DMS79 (cell line): ENCODE results near the gene HMG20A.

Source experiments
- DNase-seq: peaks from one replicate; lab custom pipeline; 2025; lab: John Stamatoyannopoulos, UW

Gene HMG20A

DNA sequence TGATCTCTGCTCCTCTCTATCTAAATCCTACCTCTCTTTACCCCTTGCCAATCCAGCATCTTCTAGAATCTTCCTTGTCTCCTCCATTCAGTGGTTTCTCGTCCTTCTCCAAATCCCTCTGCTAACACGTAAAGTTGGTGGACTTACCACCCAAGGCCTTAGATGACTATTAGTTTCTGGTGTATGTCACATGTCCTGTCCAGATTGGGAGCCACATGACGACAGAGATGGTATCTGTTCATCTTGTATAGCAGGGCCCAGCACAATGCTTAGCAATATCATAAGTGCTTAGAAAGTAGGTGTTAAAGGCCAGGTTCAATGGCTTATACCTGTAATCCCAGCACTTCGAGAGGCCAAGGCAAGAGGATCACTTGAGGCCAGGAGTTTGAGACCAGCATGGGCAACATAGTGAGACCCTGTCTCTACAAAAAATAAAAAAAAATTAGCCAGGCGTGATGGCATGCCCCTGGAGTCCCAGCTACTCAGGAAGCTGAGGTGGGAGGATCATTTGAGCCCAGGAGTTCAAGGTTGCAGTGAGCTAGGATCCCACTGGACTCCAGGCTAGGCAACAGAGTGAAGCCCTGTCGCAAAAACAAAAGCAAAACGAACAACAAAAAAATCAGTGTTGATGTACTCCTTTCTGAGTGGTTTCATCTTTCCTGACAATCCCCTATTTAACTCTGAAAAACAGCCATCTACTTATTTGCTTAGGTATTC, 81.8 kb downstream of the HMG20A start:
- DNase-seq = no peak

DNA sequence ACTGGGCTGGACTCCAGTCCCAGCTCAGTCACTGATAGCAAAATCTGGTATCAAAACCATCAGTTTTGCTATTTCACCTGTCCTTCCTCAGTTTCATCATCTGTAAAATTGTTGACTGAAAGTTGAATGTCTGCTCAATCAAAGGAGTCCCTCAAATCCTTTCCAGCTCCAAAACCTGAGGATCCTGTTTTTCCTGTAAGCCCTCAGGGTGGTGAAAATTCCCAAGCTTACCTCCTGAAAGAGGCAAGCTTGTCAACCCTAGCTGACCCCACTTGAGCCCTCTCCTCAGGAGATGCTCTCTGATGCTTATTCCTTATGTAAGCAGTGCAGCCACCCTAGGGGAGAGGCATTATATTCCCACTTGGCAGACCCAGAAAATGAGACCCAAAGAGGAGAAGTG, 82.6 kb downstream of the HMG20A start:
- DNase-seq = no peak

DNA sequence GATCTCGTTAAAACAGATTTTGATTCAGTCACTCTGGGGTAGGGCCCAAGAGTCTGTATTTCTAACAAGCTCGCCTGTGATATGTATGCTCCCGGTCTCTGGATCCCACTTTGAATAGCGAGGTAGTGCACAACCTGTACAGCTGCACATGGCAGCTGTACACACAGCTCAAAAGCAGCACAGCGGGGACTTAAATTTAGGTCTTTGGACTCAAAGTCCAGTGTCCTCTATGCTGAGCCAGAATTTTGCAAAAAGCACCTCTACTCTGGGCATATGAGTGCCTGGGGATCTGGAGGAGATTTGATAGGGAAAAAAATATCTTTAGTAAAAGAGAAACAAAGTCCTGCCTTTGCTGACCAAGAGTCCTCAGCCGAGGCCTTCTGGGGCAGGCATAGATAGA, 83.1 kb downstream of the HMG20A start:
- DNase-seq = no peak

DNA sequence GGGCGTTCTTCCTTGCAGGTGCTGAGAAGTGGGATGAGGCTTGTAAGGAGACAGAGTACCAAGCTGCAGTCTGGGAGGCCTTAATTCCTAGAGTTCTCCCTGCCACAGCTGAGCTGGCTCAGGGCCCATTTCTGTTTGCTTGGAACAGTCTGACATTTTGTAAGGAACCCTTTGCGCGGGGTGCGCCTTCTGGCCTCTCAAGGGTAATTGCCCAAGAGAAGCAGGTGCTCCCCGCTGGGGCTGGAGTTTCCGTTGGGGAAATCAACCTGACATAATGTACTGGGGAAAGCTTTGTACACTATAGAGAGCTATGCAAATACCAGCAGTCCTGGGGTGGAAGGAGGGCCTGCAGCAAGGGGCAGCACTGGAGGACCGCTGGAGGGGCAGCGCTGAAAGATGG, 83.6 kb downstream of the HMG20A start:
- peak; percentile 68 for DNase-seq

DNA sequence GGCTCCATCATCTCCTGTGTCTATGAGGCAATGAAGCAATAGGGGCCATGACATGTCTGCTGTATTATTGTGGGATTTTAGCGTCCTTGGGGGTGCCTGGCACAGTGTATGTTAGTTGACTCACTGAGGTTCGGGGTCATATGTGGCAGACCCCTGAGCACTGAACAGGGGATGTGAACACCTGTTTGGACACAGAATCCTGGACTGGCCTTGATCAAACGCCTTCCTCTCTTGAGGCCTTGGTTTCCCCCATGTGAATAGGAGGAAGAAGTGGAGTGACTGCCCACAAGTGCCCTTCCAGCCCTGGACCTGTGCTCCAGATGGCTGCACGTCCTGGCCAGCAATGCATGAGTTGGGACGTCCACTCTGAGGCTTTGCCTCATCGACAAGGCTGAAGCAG, 84.2 kb downstream of the HMG20A start:
- DNase-seq = no peak

DNA sequence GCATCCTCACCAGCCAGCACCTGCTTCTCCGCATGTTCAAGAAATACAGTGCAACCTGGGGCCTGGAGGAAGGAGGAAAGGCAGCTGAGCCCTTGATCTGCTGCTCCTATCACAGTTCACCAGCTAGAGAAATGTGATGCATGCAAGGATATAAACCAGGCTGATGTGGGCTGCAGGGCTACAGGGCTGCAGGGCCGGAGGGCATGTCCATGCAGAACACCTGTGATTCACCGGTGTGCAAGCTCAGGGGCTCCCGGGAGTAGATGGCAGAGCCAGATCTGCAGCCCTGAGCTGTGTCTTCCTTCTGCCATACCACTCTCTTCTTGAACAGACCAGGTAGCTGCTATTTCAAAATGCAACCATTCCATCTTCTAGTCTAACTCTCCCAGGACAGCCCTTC, 84.9 kb downstream of the HMG20A start:
- DNase-seq = no peak

DNA sequence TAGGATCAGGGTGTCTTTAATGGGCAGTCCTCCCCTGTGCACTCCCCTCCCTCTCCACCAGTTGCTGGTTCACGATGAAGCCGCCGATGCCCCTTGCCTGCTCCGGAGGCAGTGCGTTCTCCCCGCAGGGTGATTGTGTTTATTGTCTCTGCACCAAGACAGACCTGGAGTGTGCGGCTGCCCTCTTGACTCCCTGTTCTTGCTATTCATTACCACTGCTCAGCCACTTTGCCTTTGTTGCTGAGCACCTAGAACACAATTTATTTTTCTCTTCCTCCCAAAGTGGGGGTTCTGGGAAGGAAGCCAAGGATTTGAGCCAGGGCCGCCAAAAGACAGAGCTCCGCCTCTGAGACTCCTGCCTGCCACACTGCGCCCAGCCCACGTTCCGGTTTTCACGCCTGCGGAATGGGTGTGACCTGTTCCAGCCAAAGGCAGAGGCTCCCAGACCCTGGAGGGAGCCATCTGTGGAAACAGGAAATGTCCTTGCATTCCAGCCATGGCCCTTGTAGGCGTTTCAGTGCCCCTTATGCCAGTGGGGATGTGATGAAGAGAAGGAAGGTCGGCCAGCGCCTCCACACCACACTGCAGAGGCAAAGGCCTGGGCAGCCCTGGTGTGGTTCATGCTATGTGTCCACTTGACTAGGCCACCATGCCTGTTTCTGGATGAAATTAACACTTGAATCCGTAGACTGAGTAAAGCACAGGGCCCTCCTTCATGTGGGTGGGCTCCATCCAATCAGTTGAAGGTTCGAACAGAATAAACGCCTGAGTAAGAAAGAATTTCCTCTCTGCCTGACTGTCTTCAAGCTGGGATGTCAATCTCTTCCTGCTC, 85.8 kb downstream of the HMG20A start:
- DNase-seq = peak; percentile 81

DNA sequence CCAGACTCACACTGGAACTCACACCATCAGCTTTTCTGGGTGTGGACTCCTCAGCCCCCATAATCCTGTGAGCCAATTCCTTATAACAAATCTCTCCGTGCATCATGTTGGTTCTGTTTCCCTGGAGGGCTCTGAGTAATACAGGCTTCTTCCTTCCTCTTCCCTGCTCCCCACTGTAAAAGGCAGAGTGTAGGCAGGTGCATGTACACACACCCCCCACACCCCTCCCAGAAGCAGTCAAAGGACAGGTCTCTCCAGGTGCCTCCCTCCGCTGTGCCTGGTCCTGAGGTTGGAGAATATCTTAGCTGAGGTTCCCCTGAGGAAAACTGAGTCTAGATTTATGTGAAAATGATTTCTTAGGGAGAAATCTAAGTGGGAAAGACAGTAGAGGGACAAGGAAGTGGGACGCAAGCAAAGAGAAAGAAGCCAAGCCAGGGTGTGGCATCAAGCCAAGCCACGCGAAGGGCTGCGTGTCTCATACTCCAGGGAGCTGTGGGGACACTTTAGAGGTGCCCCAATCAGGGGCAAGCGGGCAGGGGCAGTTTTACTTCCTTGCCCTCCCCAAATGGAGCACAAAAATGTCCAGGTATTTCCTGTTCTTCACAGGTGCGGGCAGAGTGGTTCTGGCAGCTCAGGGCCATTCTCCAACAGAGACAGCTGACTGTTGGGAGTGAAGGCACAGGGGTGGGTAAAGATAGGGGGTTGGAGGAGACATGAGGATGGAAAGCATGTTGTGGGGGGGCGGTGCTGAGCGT, 86.6 kb downstream of the HMG20A start:
- DNase-seq = no peak

DNA sequence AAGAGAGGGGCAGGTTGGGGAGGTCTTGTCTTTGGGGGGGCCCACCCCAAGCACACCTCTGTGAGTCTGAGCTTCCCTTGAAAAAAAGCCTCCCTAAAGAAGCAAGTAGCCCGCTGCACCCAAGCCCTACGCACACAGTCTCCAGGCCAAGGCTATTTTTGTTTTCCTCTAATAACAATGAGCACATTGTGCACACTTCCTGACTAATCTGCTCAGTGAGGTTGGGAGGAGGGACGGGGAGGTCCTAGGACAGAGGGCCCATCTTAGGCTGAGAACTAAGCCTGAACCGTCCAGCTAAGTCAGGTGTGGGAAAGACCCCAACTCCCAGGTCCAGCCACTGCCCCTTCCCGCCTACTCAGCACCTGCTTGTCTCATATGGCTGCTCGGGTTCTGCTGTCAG, 87.2 kb downstream of the HMG20A start:
- no peak for DNase-seq

DNA sequence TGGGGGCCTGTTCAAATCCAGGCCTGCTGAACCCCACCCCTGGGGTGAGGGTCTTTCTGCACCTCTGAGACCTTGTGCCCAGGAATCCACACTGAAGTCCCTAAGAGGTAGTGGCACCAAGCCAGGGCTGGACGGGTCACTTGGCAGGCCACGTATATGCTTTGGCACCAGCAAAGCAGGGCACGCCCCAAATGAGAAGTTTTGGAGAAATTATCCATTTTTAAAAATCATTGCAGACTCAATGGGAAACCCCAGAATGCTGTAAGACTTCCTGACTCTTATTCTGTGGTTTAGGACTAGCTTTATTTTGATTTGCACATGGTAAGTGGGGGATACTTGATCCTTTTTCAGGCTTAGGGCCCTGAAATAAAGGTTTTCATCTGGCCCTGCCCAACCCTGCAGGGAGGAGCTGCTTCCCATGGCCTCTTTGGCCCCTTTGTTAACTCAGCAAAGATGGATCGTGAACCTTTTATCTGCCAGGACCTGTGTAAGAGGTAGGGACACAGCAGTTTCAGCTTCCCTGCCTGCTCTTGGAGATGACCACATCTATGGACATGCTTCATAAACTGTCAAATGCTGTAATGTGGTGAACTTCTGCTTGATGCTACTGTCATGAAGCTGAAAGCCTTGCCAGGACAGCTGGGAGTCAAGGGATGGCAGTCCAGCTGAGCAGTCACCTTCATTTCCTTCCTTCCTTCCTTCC, 88.0 kb downstream of the HMG20A start:
- DNase-seq = no peak

DNA sequence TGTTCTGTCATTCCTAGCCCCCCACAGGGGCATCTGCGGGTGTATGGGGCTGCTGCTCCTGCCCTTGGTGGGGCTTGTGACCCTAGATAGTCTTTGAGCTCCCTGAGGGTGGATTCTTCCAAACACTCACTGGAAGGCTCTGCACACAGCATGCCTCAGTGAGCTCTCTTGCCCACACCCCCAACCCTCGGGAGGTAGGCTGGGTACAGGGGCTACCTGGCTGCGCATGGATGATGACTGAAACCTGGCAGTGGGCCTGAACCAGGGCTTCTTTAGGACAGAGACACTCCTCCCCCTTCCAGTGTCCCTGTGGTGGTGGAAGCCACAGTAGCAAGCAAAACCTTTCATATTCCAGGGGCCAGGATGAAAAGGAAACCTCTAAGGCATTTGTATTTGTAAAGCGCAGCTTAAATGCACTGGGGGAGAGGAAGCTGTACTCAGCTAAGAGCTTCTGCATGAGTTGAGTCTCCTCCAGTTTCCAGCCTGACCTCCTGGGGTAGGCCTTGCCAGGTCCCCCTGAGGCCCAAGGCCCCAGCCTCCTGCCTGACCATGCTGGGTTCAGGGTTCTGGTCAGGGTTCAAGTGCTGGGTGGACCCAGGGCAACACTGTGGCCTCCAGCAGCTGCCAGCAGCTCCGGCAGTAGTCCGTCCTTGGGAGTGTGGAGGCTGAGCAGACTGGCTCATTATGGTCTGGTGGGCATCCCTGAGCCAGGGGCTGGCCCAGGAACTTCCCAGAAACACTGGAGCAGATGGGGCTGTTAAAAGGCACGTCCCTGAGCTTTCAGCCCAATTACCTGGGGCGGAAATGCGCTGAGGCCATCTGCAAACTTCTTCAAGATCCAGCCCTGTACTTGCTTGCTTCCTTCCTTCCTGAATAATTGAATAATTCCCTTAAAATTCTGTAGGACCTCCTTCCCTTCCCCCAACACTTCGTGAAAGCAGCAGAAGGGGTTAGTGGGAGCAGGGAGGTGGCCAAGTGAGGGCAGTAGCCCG, 89.7 kb downstream of the HMG20A start:
- no peak for DNase-seq

DNA sequence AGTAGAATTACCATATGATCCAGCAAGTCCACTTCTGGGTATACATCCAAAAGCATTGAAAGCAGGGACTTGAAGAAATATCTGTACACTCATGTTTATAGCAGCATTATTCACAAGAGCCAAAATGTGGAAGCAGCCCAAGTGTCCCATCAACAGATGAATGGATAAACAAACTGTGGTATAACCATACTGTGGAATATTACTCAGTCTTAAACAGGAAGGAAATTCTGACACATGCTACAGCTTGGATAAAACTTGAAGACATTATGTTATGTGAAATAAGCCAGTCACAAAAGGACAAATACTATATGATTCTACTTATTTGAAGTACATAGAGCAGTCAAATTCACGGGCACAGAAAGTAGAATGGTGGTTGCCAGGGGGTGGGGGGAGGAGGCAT, 91.2 kb downstream of the HMG20A start:
- DNase-seq = no peak

DNA sequence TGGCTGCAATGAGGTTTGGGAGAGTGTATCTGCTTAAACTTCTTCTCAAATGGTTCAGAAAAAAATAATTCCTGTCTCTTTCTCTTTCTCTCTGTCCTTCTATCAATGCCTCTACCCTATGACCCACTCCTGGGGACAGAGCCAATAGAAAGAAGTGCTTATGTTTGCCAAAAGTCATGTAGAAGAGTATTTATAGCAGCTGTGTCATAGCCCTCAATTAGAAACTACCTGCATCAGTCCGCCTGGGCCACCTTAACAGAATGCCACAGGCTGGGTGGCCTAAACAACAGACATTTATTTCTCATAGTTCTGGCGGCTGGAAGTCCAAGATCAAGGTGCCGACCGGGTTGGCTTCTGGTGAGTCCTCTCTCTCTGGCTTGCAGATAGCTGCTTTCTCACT, 92.5 kb downstream of the HMG20A start:
- DNase-seq = no peak

DNA sequence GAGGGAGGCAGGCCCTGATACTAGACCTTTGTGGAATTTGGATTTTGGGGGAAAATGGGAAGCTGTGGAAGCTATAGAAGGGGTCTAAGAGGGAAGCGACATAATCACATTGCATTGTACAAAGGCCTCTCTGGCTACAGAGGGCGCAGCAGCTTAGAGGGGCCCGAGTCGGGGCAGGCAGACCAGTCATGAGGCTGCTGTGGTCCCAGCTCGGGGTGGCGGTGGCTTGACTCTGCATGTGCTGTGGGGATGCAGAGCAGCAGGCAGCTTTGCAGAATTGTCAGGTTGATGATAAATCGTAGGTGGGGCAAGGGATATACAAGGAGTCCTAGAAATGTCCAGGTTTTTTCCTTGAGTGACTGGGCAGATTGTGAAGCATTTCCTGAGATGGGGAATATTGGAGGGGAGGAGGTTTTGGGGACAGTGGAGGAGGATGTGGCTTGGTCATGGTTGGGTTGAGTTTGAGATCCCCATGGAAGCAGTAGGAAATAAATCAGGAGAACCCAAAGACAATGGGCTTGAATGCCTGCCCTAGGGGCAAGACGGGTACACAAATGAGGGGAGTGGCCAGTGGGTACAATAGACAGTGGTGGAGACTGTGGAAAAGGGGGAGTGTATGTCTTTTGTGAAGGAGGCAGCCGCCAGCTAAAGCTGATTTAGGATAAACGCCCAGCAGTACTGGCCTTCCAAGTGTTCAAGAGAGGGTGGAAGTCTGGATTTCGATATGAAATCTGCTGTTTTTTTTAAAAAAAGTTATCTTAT, 94.1 kb downstream of the HMG20A start:
- DNase-seq = no peak

DNA sequence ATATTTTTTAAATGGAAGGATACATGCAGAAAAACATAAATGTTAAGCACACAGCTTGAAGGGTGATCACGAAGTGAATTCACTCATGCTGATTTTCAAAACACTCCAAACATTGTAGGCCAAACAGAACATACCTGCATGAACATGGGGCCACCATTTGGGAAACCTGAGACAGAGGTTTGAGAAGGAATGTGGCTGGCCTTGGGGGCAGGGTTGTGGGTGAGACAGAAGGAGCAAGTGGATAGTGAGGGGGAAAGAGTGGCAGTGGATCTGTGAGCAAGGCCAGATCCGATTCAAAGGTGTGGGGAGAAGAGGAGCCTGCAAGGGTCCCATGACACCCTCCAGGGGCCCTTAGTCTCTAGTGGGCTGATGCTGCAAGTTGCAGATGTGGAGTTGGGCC, 94.9 kb downstream of the HMG20A start:
- no peak for DNase-seq

DNA sequence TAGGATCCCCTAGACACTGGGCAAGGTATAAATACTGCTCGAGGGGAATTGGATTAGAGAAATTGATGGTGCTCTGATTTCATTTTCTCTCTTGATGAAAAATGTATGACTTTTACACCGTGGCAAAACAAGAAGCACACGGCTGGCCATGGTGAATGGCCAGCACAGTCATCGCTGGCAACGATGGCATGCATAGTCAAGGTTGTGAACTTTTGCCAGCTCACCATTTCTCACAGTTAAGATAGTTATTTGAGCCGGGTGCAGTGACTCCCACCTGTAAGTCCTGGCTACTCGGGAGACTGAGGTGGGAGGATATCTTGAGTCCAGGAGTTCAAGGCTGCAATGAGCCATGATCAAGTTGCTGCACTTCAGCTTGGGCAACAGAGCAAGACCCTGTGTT, 95.4 kb downstream of the HMG20A start:
- no peak for DNase-seq

DNA sequence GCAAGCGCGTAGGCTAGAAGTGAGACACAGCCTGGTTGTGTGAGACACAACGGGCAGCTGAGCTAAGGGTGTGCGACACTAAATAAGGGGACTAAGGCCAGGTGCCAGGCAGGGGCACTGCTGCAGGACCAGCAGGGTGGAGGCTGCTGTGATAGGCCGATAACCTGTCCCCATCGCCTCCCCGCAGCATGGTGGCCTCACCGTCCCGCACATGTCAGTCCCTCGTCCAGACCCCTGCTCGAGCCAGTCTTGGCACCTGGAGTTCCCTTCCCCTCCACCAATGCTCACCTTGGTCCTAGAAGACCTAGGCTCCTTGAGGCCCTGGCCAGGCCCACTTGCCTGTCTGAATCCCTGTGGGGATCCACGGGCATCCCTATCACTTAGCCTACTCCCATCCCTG, 96.1 kb downstream of the HMG20A start:
- no peak for DNase-seq

DNA sequence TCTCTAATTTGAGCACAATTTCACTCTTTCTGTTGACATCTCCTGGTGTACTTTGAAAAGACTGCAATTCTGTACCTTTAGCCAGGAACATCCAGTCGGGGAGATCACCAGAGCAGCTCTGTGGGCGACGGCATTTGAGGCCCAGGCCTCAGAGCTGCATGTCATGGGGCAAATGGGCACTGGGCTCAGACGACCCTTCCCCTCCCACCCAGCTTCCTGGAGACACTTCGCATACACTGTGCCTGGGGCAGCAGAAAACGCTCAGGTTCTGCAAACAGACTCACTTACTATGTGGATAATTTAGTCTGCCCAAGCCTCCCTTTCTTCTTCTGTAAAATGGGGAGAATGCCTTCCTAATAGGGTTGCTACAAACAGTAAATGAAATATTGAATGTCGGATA, 96.9 kb downstream of the HMG20A start:
- no peak for DNase-seq

DNA sequence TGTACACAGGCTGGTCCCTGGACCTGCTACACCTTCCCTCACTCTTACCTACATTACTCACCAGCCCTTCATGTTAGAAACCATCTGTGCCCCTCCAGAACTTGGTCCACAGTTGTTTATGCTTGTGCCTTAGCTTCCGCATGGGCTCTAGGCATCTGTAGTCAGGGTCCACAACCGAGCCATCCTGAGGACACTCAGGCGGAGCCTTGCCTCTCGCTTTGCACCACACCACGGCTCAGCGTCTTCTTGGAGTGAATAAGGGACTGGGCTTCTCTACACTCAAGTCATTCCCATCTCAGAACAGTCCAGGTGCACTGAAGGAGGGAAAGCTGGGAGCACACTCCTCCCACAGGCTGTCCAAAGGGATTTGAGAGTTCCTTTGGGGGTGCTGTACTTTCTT, 97.8 kb downstream of the HMG20A start:
- no peak for DNase-seq

DNA sequence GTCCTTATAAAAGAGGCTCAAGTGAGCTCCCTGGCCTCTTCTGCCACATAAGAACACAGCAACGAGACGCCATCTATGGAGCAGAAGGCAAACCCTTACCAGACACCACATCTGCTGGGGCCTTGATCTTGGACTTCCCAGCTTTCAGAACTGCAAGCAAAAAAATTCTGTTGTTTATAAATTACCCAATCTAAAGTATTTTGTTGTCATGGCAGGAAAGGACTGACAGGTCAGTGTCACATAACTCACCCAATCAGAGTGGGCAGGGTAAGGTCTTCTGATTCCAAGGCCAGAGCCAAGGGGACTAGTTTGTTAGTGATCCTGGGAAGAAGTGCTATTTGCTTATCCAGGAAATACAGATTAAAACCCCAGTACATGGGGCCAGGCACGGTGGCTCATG, 98.9 kb downstream of the HMG20A start:
- no peak for DNase-seq
